GM12864 (cell line): Measurements from ENCODE around the gene PIEZO2.

Experiments
- DNase-seq: peaks from one replicate; pipeline ENCODE4 v3.0.0-alpha.2; 2011; ENCODE audit warnings: low read depth
- H3K4me3 ChIP-seq: 2 replicates; pipeline ENCODE4 v1.5.1; 2011; ENCODE audit warnings: mild to moderate bottlenecking, low read depth, low read length, control low read depth
- CTCF ChIP-seq: IDR thresholded peaks from 2 replicates; pipeline ENCODE4 v1.5.1; 2011; ENCODE audit warnings: low read depth, mild to moderate bottlenecking, moderate library complexity, low read length, control low read depth, inconsistent platforms; ENCODE audit errors: missing control alignments

The PIEZO2 gene

DNA sequence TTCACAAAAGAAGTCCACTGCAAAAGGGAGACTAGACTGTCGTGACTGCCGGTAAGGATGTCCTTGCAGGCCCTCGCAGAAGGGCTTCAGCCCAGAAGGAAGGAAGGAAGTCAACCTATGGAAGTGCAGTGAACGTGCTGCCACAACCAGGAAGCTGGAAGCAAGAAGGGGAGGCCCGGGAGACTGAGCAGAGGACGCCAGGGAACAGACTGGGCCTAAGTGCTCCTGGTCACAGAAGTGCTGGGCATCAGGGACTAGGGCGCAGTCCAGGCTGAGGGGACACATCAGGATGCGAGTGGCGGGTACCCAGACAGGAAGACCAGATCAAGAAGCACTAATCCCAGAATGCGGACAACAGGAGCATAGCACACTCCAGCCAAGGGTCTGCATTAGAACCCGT lies 78.8 kb downstream of the PIEZO2 start:
- no peak for DNase-seq
- TF ChIP-seq CTCF = no peak
- no peak overlapping the region for H3K4me3 ChIP-seq

DNA sequence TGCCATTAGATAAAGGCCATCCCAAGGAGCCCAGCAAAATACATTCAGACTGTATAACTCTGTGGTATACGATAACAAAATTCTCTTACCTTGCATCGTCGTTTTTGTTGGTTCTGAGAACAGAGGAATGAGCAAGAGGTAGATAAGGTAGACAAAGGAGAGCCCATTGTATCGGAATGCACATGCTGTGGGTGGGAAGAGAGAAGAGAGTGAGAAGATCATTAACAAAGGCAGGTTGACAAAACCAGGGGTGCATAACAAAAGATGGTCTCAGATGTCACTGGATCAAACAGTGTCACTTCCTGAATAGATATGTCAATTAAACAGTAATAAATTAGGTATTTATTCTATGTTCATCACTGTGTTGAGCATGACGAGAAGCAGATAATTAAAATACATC lies 83.3 kb downstream of the PIEZO2 start:
- no peak overlapping the region for H3K4me3 ChIP-seq
- no peak for DNase-seq
- no peak for TF ChIP-seq CTCF

DNA sequence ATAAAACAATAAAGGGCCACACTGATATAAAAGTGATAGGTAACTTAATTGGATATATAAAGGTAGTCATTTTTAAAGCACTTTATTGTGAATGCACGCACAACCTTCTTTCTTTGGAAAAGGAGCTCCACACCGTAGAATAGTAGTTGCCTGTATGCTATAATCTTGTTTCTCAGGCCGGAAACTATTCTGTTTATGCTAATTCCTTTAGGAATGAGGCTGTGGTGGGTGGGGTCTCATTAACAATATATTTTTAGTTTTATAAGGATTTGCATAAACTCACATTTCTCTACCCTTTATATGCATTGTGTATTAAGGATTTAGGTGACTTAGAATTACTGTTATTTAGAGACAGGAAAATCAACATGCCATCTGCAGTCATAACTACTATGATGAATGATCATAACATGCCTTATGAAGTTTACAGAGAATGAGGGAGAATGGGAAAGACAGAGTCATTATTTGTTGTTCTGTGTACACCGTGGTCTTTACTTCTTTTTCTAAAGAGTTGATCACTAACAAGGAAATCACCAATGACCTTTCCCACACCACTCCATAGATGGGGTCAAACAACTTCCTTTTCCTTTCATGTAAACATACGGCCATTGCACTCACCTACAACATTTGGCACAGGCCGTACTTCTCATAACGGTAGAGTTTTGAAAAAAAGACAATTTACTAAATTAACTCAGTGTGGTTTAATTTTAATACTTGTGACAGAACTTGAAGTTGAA lies 84.5 kb downstream of the PIEZO2 start:
- no peak for DNase-seq
- H3K4me3 ChIP-seq = no peak overlapping the region
- no peak for TF ChIP-seq CTCF

- no peak overlapping the region for H3K4me3 ChIP-seq
- no peak for TF ChIP-seq CTCF
- DNase-seq = no peak
Measured at GRCh38 chr18:11064106-11064505, 85.3 kb downstream of the PIEZO2 start.

GRCh38 chr18:11055721-11056120 lies 93.6 kb downstream of the PIEZO2 start:
- no peak for TF ChIP-seq CTCF
- DNase-seq = no peak
- no peak overlapping the region for H3K4me3 ChIP-seq

GRCh38 chr18:11054497-11054896 lies 94.9 kb downstream of the PIEZO2 start:
- DNase-seq = no peak
- TF ChIP-seq CTCF = no peak
- H3K4me3 ChIP-seq = no peak overlapping the region

- TF ChIP-seq CTCF = no peak
- H3K4me3 ChIP-seq = no peak overlapping the region
- no peak for DNase-seq
Measured at GRCh38 chr18:11053293-11053692, 96.1 kb downstream of the PIEZO2 start.
